K562 (cell line): ENCODE data around the gene RTL10. TPM values are rescaled to one million over a fixed set of nuclear protein-coding genes. Genes with fewer than 3 reads are reported as not detected.

Source experiments
- CBX2 ChIP-seq: fragments of 200-600 bp; sonication (generic); IDR thresholded peaks from one replicate; pipeline ENCODE4 v1.6.1; 2012; ENCODE audit warnings: mild to moderate bottlenecking, low read length, inconsistent platforms; ENCODE audit not compliant: insufficient read depth, poor library complexity, severe bottlenecking
- CCNT2 ChIP-seq: IDR thresholded peaks from 2 replicates; pipeline ENCODE4 v1.6.1; 2011; ENCODE audit warnings: borderline replicate concordance, low read depth, mild to moderate bottlenecking, moderate library complexity, mixed read lengths, low read length; ENCODE audit not compliant: insufficient read length; ENCODE audit errors: extremely low read depth
- KDM4B ChIP-seq, 2 experiments: fragments of 450-650 bp in 1 of 2; sonication (generic) in 1 of 2; IDR thresholded peaks; 2 replicates each; pipeline ENCODE4 v1.6.1; 2016 to 2017; ENCODE audit warnings: borderline replicate concordance in 2 of 2, antibody characterized with exemption in 1 of 2, low read depth in 1 of 2, mild to moderate bottlenecking in 1 of 2
- MCM3 ChIP-seq: fragments of 450-650 bp; IDR thresholded peaks from 2 replicates; pipeline ENCODE4 v1.6.1; 2016
- MLLT1 ChIP-seq, 2 experiments: fragments of 450-650 bp; IDR thresholded peaks; 2 replicates each; pipeline ENCODE4 v1.6.1; 2016
- NR4A1 ChIP-seq, 2 experiments: fragments of 250-450 bp in 1 of 2; fragments of 450-650 bp in 1 of 2; sonication (Bioruptor Pico) in 1 of 2; IDR thresholded peaks; 2 replicates each; pipeline versions ENCODE4 v1.4.0 to v1.6.1; 2016 to 2020; ENCODE audit warnings: mild to moderate bottlenecking in 2 of 2, missing compliant biosample characterization in 1 of 2, missing genetic modification characterization in 1 of 2, moderate library complexity in 1 of 2
- PURB ChIP-seq: sonication (generic); formaldehyde crosslinking; IDR thresholded peaks from 2 replicates; pipeline ENCODE4 v1.9.0; 2021; ENCODE audit warnings: low read depth, mild to moderate bottlenecking, missing genetic modification reagents
- RHOXF2B ChIP-seq: fragments of 250-450 bp; sonication (Bioruptor Pico); conservative IDR thresholded peaks from 2 replicates; pipeline ENCODE4 v1.5.1; 2021
- SETDB1 ChIP-seq: IDR thresholded peaks from one replicate; pipeline ENCODE4 v1.6.1; 2012; ENCODE audit warnings: low read length, control low read depth, inconsistent platforms
- SIX5 ChIP-seq, 2 experiments: IDR thresholded peaks; 2 replicates each; pipeline ENCODE4 v1.6.1; 2011; ENCODE audit warnings: low read length in 2 of 2, borderline replicate concordance in 1 of 2, low read depth in 1 of 2, mild to moderate bottlenecking in 1 of 2, moderate library complexity in 1 of 2; ENCODE audit not compliant: insufficient read depth in 1 of 2
- SMARCA4 ChIP-seq: fragments of 450-650 bp; IDR thresholded peaks from 2 replicates; pipeline ENCODE4 v1.6.1; 2016
- TGIF2 ChIP-seq: sonication (generic); formaldehyde crosslinking; IDR thresholded peaks from 2 replicates; pipeline ENCODE4 v1.8.1; 2022; ENCODE audit warnings: mild to moderate bottlenecking, missing genetic modification reagents, moderate library complexity
- XRCC3 ChIP-seq: fragments of 450-650 bp; IDR thresholded peaks from 2 replicates; pipeline ENCODE4 v1.6.1; 2017; ENCODE audit warnings: mild to moderate bottlenecking, moderate library complexity
- YBX1 ChIP-seq: fragments of 450-650 bp; IDR thresholded peaks from 2 replicates; pipeline ENCODE4 v1.7.1; 2016; ENCODE audit warnings: mild to moderate bottlenecking
- ZC3H8 ChIP-seq: fragments of 450-650 bp; IDR thresholded peaks from 2 replicates; pipeline ENCODE4 v1.6.1; 2017
- ZNF146 ChIP-seq: IDR thresholded peaks from one replicate; pipeline ENCODE4 v1.6.1; 2018; ENCODE audit warnings: missing compliant biosample characterization; ENCODE audit not compliant: unreplicated experiment
- ZNF24 ChIP-seq: fragments of 450-650 bp; IDR thresholded peaks from 2 replicates; pipeline ENCODE4 v1.6.1; 2016
- ZNF76 ChIP-seq: fragments of 250-450 bp; sonication (Bioruptor Pico); IDR thresholded peaks from 2 replicates; pipeline ENCODE4 v1.4.0; 2020; ENCODE audit warnings: mild to moderate bottlenecking, moderate library complexity, borderline replicate concordance
- ZNF764 ChIP-seq: fragments of 250-450 bp; sonication (Bioruptor Pico); IDR thresholded peaks from 2 replicates; pipeline ENCODE4 v1.4.0; 2020; ENCODE audit warnings: low read depth, mild to moderate bottlenecking, moderate library complexity
- polyA plus RNA-seq, 8 experiments: library from polyadenylated mRNA; depleted of rRNA in 4 of 8; stranded (reverse) in 5 of 8; unstranded in 3 of 8; fragments of >200 nt; fragmentation: Nextera tagmentation in 2 of 8; fragmentation: Illumina TruSeq in 1 of 8; extraction: Ambion mirVana in 2 of 8; extraction: Trizol in 1 of 8; gene quantifications; 2 replicates each; pipeline versions ENCODE4 v1.2.1 to v1.2.3, GENCODE V29; 2011 to 2014; ENCODE audit warnings: inconsistent platforms in 1 of 8, missing spikeins in 1 of 8
- total RNA-seq, 7 experiments: library from RNA; depleted of rRNA in 6 of 7; stranded (reverse); fragments of >200 nt in 6 of 7; fragmentation: Illumina TruSeq in 2 of 7; extraction: Trizol in 2 of 7; gene quantifications; 2 replicates each; pipeline versions ENCODE4 v1.2.1 to v1.2.3, GENCODE V29; 2011 to 2021; ENCODE audit warnings: low replicate concordance in 1 of 7
- TF ChIP-seq, protein P1 (sequence below): fragments of 450-650 bp; formaldehyde crosslinking; IDR thresholded peaks from 2 replicates; pipeline ENCODE4 v1.4.0; 2020; ENCODE audit warnings: mild to moderate bottlenecking, mixed read lengths
- TF ChIP-seq, protein P2 (sequence below): fragments of 250-450 bp; sonication (Bioruptor Pico); IDR thresholded peaks from 2 replicates; pipeline ENCODE4 v1.5.0; 2021; ENCODE audit warnings: mild to moderate bottlenecking, borderline replicate concordance
- TF ChIP-seq, protein P3 (sequence below): fragments of 250-450 bp; sonication (Bioruptor Pico); IDR thresholded peaks from 2 replicates; pipeline ENCODE4 v1.5.0; 2021

Gene RTL10
- total and polyA plus RNA-seq, 9 of the 15 experiments (the other 6 are each of a cell fraction or from before 2014, with no cell fraction given) = 19.8 to 75.5 (median 32.5) TPM

GRCh38 chr22:19855504-19856409 is 1.1 kb upstream of the RTL10 start (continued):
- TF ChIP-seq PURB (CRISPR knock-in tag) (no peak), ZNF76 (CRISPR knock-in tag) (no peak), TGIF2 (CRISPR knock-in tag) (no peak), ZNF764 (no peak), YBX1 (no peak), ZNF146 (CRISPR knock-in tag) (no peak), KDM4B (IDR thresholded peaks at IDR 0.05; ENCODE audit: borderline replicate concordance in 2 of 2, low read depth in 1 of 2) (no peak), SETDB1 (no peak), SMARCA4 (no peak), SIX5 (IDR thresholded peaks at IDR 0.05; ENCODE audit: borderline replicate concordance in 1 of 2, insufficient read depth in 1 of 2, low read depth in 1 of 2, low read length in 2 of 2) (no peak; a peak in 1 of 4 replicates), ZC3H8 (no peak), MCM3 (no peak), NR4A1 (CRISPR knock-in tag; IDR thresholded peaks at IDR 0.05) (no peak; the same call in 1 of the 2 replicates), NR4A1 (tag; IDR thresholded peaks at IDR 0.05) (no peak; the same call in none of the 2 replicates), CCNT2 (no peak), MLLT1 (IDR thresholded peaks at IDR 0.05) (no peak), XRCC3 (no peak), RHOXF2B (CRISPR knock-in tag) (peak; percentile 16; the same call in 1 of the 2 replicates), CBX2 (no peak), ZNF24 (no peak)
- TF ChIP-seq, protein P1, sequence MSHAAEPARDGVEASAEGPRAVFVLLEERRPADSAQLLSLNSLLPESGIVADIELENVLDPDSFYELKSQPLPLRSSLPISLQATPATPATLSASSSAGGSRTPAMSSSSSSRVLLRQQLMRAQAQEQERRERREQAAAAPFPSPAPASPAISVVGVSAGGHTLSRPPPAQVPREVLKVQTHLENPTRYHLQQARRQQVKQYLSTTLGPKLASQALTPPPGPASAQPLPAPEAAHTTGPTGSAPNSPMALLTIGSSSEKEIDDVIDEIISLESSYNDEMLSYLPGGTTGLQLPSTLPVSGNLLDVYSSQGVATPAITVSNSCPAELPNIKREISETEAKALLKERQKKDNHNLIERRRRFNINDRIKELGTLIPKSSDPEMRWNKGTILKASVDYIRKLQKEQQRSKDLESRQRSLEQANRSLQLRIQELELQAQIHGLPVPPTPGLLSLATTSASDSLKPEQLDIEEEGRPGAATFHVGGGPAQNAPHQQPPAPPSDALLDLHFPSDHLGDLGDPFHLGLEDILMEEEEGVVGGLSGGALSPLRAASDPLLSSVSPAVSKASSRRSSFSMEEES (CRISPR knock-in tag) = no peak
- TF ChIP-seq, protein P2, sequence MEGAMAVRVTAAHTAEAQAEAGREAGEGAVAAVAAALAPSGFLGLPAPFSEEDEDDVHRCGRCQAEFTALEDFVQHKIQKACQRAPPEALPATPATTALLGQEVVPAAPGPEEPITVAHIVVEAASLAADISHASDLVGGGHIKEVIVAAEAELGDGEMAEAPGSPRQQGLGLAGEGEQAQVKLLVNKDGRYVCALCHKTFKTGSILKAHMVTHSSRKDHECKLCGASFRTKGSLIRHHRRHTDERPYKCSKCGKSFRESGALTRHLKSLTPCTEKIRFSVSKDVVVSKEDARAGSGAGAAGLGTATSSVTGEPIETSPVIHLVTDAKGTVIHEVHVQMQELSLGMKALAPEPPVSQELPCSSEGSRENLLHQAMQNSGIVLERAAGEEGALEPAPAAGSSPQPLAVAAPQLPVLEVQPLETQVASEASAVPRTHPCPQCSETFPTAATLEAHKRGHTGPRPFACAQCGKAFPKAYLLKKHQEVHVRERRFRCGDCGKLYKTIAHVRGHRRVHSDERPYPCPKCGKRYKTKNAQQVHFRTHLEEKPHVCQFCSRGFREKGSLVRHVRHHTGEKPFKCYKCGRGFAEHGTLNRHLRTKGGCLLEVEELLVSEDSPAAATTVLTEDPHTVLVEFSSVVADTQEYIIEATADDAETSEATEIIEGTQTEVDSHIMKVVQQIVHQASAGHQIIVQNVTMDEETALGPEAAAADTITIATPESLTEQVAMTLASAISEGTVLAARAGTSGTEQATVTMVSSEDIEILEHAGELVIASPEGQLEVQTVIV (CRISPR knock-in tag) = no peak
- TF ChIP-seq, protein P3, sequence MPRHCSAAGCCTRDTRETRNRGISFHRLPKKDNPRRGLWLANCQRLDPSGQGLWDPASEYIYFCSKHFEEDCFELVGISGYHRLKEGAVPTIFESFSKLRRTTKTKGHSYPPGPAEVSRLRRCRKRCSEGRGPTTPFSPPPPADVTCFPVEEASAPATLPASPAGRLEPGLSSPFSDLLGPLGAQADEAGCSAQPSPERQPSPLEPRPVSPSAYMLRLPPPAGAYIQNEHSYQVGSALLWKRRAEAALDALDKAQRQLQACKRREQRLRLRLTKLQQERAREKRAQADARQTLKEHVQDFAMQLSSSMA = no peak
